ENCODE data around the gene SMIM44. TPM values are rescaled to one million over a fixed set of nuclear protein-coding genes. Genes with fewer than 3 reads are reported as not detected.
"Not testable (repeated sequence)": the region's sequence is repeated elsewhere in the genome, so short reads cannot be mapped to it uniquely, and the experiment has no call there.

The SMIM44 gene
- total RNA-seq, 4 donors from 2014 or later = not detected

DNA sequence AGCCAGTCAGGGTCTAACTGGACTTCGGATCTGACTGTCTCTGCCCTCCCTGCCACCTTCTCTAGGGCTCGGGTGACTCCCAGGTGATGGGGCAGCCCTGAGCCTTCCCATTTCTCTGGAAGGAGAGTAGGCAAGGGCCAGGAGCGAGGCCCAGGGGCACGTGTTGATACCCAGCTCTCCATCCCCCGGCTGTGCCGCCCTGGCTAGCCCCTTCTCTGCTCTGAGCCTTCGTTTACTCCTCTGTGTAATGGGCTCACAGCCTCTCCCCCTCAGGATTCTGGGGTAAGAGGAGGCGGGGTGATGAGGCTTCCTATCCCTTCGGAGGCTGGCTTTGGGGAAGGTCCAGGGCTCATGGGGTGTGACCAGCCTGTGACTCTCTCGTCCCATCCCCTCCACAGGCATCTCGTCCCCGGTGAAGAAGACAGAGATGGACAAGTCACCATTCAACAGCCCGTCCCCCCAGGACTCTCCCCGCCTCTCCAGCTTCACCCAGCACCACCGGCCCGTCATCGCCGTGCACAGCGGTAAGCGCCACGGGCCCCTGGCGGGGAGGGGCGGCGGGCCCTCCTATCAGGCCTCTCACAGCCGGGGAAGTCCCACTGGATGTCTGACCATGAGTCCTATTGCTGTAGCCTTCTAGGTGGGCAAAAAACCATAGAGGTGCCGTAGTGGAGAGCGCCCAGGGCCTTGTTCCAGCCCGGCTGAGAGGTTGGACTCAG, 34.5 kb downstream of the SMIM44 start:
- H3K4me3 ChIP-seq (ENCODE audit: low read depth, poor library complexity, severe bottlenecking) = no peak overlapping the region
- WGBS, 2 donors = 92 to 93% methylated on average over 27 to 28 of the region's 28 CpGs
- no peak for DNase-seq (ENCODE audit: low spot score in 2 of 2)
- TF ChIP-seq POLR2A (IDR thresholded peaks at IDR 0.05) = no peak
- TF ChIP-seq, protein P1, sequence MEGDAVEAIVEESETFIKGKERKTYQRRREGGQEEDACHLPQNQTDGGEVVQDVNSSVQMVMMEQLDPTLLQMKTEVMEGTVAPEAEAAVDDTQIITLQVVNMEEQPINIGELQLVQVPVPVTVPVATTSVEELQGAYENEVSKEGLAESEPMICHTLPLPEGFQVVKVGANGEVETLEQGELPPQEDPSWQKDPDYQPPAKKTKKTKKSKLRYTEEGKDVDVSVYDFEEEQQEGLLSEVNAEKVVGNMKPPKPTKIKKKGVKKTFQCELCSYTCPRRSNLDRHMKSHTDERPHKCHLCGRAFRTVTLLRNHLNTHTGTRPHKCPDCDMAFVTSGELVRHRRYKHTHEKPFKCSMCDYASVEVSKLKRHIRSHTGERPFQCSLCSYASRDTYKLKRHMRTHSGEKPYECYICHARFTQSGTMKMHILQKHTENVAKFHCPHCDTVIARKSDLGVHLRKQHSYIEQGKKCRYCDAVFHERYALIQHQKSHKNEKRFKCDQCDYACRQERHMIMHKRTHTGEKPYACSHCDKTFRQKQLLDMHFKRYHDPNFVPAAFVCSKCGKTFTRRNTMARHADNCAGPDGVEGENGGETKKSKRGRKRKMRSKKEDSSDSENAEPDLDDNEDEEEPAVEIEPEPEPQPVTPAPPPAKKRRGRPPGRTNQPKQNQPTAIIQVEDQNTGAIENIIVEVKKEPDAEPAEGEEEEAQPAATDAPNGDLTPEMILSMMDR (IDR thresholded peaks at IDR 0.05) = no peak
- intact Hi-C loops (cut with DNase I; ENCODE audit: low total_unique reads) = no loop called here

- H3K4me3 ChIP-seq (ENCODE audit: low read depth, poor library complexity, severe bottlenecking); intact Hi-C loops (cut with DNase I; ENCODE audit: low total_unique reads); DNase-seq (ENCODE audit: low spot score in 2 of 2): not testable (repeated sequence)
- WGBS, 2 donors = 87 to 93% methylated on average over 2 to 4 of the region's 4 CpGs
Observed at GRCh38 chr19:3446657-3447056, 36.6 kb downstream of the SMIM44 start.

DNA sequence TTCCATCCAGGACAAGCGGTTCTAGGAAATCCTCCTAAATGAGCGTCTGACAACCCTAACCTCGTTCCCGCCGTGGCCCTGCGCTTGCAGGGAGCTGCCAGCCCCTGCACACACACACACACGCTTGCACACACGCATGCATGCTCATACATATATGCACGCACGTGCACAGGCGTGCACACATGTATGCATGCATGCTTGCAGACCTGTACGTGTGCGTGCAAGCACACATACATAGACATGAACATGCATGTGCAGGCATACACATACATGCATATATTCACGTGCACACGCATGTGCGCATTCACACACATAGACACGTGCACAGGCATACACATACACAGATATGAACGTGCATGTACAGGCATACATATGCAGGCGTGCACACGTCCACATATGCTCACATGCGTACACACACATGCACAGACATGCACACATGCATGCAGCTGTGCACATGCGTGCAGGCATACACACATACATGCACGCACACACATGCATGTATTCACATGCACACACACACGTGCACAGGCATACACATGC, 38.5 kb downstream of the SMIM44 start:
- intact Hi-C loops (cut with DNase I; ENCODE audit: low total_unique reads) = no loop called here
- WGBS, 2 donors = 74 to 79% methylated on average over 24 of the region's 24 CpGs
- no peak for DNase-seq (ENCODE audit: low spot score in 2 of 2)
- TF ChIP-seq, protein P1 (IDR thresholded peaks at IDR 0.05) = no peak
- no peak for TF ChIP-seq POLR2A (IDR thresholded peaks at IDR 0.05)
- no peak overlapping the region for H3K4me3 ChIP-seq (ENCODE audit: low read depth, poor library complexity, severe bottlenecking)

GRCh38 chr19:3443840-3444694, 39.2 kb downstream of the SMIM44 start:
- TF ChIP-seq POLR2A (IDR thresholded peaks at IDR 0.05) = no peak
- TF ChIP-seq, protein P1 (IDR thresholded peaks at IDR 0.05) = no peak
- WGBS, 2 donors = 49 to 51% methylated on average over 31 to 33 of the region's 33 CpGs
- no peak overlapping the region for H3K4me3 ChIP-seq (ENCODE audit: low read depth, poor library complexity, severe bottlenecking)
- intact Hi-C loops (cut with DNase I; ENCODE audit: low total_unique reads) = no loop called here
- no peak for DNase-seq (ENCODE audit: low spot score in 2 of 2)

DNA sequence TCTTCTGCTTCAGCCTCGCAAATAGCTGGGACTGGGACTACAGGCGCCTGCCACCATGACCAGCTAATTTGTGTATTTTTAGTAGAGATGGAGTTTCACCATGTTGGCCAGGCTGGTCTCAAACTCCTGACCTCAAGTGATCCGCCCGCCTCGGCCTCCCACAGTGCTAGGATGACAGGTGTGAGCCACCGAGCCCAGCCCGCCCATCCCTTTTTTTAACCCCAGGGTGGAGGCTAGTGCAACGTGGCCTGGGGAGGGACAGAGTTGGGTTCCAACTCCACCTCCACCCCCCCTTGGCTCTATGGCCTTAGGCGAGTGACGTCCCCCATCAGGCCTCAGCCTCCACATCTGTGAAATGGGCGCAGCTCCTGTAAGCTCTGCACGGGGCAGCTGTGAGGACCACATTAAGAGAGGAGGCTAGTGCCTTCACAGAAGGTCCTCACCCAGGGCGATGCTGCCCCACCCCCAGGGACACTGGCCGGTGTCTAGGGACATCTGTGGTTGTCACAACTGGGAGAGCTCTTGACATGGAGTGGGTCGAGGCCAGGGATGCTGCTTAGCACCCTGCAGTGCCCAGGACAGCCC, 40.7 kb downstream of the SMIM44 start:
- no peak overlapping the region for H3K4me3 ChIP-seq (ENCODE audit: low read depth, poor library complexity, severe bottlenecking)
- no peak for DNase-seq (ENCODE audit: low spot score in 2 of 2)
- TF ChIP-seq, protein P1 (IDR thresholded peaks at IDR 0.05) = no peak
- no peak for TF ChIP-seq POLR2A (IDR thresholded peaks at IDR 0.05)
- intact Hi-C loops (cut with DNase I; ENCODE audit: low total_unique reads) = no loop called here
- 90% methylated on average over 14 to 15 of the region's 15 CpGs for WGBS, 2 donors

- intact Hi-C loops (cut with DNase I; ENCODE audit: low total_unique reads) = no loop called here
- TF ChIP-seq POLR2A (IDR thresholded peaks at IDR 0.05) = no peak
- TF ChIP-seq, protein P1 (IDR thresholded peaks at IDR 0.05) = no peak
- H3K4me3 ChIP-seq (ENCODE audit: low read depth, poor library complexity, severe bottlenecking) = no peak overlapping the region
- no peak for DNase-seq (ENCODE audit: low spot score in 2 of 2)
- 80 to 84% methylated on average over 14 of the region's 14 CpGs for WGBS, 2 donors
Observed at GRCh38 chr19:3441986-3442329, 41.3 kb downstream of the SMIM44 start.
